IPS-NIHi7 (cell line): ENCODE results near the gene DGKG.
A peak's percentile ranks its signal among the peaks of the same experiment; 100 is the strongest.

ENCODE experiments used
- DNase-seq: peaks from one replicate; pipeline ENCODE4 v3.0.0; 2012; ENCODE audit warnings: mixed read lengths; ENCODE audit errors: extremely low spot score

The DGKG gene

DNA sequence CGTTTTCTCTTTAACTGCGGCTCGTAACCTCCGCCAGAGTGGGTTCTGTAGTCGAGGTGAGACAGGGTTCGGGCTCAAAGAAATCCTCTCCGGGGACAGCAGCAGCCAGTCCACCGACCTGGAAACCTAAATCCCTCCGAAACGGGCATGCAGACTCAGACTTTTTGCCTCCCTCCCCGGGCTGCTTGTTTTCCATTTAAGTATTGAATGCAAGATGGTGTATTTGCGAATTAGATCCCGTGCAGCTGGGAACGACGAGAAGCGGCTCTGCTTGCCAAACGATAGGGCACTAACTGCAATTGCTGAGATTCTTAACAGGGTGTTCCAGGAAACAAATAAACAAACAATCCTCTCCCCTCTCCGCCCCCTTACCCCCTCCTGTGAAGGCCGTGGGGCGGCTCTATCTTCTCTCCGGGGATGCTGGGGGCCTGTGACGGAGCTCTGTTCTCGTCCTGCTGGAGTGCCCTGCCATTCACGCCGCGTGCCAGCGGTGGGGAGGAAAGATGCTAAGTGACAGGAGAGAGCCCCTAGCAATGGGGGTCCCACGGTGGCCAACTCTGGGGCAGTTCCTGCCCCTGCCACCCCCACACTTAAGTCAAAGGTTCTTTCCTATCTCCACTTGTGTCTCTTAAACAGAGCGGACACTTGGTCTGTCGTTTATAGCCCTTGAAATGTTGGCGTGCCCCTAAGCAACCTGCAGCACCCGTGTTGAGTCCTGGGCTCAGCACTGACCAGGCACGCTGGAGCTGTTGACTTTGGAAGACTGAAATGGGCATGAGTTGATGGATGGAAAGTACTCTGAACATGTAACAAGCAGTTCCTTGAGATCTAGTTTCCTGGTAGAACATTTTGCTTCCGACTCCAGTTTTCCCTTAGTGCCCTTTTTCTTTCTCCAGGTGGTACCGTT is 251.9 kb downstream of the DGKG start:
- DNase-seq, result peak; percentile 43

DNA sequence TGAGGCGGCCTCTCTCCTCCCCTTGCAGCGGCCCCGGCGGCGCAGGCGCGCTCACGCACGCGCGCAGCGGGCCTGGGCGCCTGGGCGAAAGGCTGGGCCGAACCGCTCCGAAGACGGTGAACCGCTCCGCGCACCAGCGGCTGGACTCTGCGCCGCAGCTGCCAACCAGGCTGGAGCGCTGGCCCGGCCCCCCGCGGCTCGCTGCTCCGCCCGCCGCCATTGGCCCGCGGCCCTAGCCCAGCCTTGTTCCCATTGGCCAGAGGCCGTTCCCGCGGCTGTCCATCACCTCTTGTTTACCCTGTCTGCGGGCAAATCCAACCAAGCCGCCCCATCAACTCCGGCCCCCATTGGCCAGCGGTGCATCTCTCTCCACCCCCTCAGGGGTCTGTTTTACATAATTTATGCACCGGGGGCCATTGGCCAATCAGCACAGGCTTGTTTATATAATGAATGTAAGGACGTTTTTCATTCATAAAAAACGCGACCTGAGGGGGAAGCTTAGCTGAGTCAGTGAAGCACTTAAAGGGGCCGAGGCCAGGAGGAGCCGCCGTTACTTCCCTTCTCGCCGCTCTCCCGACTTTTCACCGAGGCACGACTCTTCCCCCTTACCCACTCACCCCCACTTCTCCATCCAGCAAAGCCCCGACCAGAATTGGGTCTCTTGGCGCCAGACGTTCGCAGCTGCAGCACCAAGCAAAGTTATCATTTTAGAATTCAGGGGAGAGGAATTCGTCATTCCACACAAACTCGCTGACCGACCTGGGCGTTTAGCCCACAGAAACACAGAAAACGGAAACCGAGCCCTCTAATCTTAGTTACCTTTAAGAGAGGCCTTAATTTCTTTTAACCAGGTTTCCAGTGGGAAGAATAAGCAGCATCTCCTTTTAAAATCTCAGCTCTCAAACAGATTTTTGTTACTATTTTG is 252.8 kb downstream of the DGKG start, which contains the start of gene ETV5:
TSS of gene ETV5 (minus strand) at position 149 of the 925 bp plus-strand sequence. CDS start 3,221 bp downstream, outside the sequence.
- peak; percentile 98 for DNase-seq

DNA sequence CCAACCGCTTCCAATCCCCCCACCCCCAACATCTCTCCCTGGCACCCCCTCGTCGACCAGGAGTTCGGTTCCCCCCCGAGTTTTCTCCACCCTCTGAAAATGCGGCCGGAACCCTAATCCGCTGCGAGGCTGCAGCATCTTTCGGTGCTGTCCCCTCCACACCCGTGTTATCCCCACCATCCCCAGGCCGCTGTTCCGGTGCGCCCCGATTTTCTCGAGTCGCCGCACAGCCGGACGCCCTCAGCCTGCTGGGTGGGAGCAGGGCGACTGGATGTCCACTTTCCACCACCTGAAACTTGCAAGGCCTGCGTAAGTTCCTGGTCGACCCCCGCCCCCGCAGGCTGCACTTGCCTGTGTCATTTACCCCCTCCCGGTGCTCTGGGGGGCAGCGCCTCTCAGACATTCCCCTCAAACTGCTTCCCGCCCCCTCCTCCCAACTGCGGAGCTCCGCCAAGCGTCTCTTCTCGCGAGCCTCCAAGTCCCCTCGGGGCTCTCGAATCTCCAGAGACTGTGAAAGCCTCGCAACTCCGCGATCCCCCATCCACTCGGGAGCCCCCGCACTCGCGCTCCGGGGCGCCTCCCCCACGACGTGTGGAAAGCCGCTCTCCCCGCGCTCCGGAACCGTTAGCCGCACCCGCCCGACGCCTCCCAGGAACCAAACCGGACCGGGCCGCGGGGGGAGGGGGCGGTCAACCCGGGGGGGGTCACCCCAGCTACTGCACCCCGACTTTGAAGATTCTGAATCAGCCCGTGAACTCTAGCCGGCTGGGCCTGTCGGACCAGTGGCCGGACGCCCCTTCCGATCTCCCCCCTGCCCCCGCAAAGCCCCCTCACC is 253.7 kb downstream of the DGKG start:
- peak; percentile 66 for DNase-seq

DNA sequence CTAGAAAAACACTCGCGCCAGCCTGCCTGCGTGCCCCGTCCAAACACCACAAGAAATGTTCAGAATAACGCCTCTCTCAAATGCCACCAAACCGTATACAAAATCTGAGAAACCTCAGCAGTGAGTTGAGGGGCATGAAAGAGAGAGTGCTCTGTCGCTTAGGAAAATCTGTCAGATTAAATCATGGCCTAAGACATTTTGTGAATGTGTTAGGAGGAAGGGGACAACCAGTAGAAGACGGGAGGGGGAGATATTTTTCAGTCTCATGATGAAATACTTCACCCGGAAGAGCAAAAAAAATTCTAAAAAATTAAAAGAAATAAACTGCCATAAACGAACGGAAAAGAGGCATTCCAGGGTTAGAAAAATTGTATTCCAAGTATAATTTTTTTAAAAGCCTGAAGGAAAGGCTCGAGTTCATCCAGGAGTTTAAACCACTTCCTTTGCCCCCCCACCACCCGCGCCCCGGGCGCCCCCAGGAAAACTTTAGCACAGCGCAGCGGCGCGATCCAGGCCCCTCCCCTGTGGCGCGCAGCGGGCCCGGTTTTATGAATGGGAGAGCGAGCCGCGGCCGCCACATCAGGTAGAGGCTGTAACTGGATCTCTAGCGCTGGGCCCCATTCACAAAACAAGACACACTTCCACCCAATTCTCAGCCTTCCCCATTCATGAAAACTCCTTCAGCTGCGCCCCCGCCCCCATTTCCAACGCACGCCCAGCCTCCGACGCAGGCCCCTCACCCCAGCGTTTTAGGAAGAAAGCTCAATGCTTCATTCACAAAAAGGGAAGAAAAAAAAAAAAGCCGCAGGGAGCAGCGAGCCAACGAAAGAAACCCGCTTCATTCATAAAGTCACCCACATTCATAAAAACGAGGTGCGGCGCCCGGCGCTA is 254.6 kb downstream of the DGKG start:
- peak; percentile 65 for DNase-seq

DNA sequence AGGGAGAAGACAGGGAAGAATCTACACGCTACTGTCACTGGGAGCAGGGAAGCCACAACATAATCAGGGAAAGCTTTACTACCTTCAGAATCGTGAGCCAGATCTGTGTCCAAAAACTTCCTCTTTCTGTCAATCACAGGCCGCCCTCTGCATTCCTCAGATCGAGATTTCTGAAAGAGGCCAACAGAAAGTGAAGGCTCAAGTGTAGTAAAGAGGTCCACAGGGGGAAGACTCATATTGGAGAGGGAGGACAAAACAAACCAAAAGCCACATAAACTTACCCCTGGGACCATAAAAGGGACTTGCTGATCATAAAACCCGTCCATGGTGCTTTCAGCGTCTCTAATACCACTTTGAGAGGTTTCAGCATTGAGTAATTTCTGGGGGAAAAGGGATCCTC is 256.5 kb downstream of the DGKG start:
- DNase-seq, result no peak

DNA sequence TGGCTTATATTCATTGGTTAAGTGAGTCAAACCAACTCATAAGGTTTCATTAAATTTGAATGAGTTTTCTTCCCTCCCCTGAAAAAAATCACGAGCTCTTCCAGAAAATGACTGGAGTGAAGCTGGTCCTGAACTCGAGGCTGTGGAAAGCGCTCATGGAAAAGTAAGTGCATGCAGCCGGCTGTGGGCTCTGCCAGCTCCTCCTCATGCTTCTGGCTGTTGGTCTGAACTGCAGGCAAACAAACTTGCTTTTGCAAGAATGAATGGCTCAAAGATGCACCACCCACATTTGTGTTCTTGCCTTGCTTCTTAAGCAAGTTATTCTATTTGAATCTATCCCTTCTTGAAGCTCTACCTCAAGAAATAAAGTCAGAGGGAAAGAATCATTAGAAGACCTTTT is 259.3 kb downstream of the DGKG start:
- no peak for DNase-seq

DNA sequence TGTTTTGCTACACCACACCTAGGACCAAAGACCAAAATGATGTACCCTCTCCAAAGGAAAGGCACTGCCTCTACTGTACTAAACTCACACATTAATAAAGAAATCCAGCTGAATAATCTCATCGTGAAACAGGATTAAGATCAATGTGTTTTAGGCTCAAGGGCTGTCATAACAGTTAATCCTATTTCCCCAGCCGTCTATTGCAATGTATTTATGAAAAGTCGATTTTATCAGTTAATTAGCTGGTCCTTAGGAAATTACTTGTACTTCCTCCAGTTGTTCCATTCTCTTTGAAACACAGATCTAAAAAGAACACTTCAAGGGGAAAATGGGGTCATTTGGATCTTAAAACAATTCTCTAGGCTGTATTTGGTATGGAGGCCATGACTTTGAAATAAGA is 261.6 kb downstream of the DGKG start:
- no peak for DNase-seq

DNA sequence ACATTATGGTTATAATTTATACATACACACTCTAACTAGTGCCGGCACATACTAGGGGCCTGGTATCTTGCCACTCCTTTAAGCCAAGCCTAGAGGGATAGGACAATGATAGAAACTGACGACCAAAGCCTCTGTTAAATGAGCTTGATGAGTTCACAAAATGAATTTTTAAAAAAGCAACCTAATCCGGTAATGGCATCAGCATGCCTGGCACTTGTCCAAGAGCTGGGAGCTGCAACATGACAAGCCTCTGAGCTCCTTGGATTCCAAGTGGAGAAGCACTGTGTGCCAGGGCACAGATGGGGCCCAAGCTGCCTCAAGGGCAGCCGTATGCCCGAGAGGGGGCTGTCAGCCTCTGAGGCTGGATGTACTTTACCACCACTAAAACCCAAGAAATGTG is 262.9 kb downstream of the DGKG start:
- no peak for DNase-seq

DNA sequence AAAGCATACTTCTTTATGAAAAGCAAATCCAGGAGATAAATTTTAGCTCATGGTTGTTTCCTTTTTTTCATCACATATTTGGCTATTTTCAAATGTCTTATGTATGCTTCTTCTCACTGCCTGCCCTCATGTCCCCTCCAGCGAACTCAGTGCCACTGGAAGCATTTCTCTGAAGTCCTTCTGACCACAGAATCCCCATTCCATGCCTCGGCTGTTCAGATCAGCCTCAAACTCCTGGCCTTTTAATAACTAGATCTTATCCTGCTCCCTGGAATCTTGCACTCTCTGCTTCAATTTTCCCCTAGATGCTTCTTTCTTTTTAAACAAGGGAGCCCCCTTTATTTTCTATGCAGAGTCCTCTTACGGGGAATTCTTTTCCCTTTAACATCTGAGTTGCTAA is 263.3 kb downstream of the DGKG start:
- DNase-seq, result no peak

DNA sequence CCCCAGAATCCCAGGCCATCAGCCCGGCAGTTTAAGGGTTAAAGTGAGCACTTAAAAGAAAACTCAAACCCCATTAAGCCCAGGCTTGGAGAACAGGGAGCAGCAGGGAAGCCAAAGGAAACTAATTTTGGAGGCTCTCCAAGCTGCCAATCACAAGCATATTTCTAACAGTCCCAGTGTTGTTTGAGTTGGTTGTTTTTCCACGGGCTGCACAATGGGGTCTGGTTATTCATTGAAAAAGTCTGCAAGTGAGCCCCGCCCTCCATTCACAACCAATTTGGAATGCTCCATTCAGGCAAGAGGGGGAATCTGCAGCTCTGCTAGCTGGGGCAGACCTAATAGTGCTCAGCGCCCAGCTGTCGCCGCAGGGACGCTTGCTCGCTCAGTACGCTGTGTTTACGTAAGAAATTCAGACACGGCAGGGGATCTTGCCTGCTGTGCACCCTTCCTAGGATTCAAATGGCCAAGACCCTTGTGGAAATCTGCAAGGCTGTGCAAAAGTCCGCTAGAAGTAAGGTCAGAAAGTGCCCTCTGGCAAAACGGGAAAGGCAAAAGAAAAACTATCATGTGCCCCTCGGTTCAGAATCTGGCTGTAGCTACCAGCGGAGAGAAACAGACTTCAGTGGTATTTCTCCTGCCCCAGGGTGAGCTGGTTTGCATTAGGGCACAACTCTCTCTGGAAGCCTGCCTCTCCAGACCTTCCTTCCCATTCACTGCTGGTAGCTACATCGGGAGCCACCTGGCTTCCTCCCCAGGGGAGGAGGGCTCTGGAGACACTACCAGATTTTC is 264.2 kb downstream of the DGKG start:
- DNase-seq, result peak; percentile 79

DNA sequence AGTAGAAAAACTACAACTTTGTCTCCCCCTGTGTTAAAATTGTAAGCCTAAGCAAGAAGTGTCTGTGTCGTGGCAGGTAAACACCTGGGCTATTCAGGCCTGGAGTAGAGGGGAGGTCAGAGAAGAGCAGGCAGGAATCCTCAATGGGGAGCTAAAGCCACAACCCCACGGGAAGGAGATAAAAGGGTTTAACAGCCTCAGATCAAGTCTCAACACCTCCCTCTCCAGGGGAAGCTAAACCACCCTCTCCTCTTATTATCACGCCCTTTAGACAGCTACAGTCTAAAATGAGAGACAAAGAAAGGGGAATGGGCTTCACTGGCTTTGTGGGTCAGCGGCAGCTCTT is 264.7 kb downstream of the DGKG start:
- peak; percentile 28 for DNase-seq
